HG03097 (cell line): Measurements from ENCODE around the gene METRNL.
"Not testable (repeated sequence)": the region's sequence is repeated elsewhere in the genome, so short reads cannot be mapped to it uniquely, and the experiment has no call there.

Experiments
- ATAC-seq: cut with Tn5 transposase; IDR thresholded peaks from one replicate; pipeline ENCODE4 v1.9.1; 2021; ENCODE audit not compliant: unreplicated experiment, low FRiP score

METRNL gene, protein sequence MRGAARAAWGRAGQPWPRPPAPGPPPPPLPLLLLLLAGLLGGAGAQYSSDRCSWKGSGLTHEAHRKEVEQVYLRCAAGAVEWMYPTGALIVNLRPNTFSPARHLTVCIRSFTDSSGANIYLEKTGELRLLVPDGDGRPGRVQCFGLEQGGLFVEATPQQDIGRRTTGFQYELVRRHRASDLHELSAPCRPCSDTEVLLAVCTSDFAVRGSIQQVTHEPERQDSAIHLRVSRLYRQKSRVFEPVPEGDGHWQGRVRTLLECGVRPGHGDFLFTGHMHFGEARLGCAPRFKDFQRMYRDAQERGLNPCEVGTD

DNA sequence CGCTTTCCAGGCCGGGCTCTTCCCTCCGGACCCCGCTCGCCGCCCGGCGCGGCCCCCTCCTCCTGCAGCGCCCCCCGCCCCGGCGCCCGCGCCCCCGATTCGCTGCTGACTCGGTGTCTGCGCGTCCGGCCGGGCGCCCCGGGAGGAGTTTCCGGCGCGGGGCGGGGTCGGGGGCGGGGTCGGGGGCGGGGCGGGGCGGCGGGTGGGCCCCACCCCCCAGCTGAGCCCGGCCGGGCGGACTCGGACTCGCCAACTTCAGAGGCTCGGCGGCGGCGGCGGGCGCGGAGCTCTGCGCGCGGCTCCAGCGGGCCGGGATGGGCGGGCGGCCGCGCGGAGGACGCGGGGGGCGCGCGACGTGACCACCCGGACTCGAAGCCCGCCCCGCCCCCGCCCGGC lies at the start of gene METRNL:
Gene METRNL, plus strand, starts transcription at position 258 of the 396 bp plus-strand sequence. CDS start 207 bp downstream, outside the sequence.
- peak; percentile 36 for ATAC-seq

DNA sequence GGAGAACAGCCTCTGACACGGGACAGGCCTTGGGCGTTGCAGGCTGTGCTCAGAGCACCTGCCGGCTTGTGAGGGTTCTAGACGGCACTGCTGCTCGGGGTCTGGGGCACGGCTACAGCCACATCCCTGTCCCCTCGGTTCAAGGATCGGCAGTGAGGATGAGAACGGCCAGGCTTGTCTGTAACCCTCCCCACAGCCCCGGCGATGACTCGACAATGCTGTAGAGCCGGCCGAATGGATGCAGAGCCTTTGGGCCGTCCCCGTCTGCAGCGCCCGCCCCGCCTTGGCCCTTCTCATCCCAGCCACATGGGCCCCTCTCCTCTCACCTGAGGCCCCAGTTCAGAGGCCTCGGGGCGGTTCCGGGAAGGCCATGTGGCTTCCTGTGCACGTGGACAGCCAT lies 49.0 kb upstream of the METRNL start:
- ATAC-seq = no peak

DNA sequence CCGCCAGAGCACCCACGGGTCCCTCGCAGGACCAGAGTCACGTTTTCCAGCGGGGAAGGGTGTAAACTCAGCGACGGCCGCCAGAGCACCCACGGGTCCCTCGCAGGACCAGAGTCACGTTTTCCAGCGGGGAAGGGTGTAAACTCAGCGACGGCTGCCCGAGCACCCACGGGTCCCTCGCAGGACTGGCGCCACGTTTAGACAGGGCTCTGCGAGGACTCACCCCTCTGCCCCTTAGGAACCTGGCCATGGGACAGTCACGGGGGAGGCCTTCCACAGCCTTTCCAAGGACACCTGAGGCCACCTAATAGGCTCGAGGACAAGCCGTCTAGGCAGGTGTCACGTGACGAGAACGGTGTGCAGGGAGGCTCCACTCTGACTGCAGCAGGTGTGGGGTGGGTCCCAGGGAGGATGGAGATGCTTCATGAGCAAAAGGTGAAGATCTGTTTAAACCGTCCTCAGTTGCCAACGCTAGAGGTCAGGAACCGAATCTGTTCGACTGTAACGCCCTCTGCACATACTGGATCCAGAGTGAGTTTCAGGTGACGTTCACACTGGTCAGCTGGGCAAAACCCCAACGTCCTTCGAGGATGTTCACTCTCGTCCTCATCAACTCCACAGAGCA lies 48.0 kb upstream of the METRNL start:
- ATAC-seq = no peak

DNA sequence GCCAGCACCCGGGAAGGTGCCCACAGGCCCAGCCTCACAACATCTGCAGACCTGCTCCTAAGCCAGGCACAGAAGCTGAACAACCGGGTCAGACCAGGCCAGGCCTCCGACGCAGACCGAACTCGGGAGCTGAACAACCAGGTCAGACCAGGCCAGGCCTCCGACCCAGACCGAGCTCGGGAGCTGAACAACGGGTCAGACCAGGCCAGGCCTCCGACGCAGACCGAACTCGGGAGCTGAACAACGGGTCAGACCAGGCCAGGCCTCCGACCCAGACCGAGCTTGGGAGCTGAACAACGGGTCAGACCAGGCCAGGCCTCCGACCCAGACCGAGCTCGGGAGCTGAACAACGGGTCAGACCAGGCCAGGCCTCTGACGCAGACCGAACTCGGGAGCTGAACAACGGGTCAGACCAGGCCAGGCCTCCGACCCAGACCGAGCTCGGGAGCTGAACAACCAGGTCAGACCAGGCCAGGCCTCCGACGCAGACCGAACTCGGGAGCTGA lies 47.4 kb upstream of the METRNL start:
- ATAC-seq = not testable (repeated sequence)

DNA sequence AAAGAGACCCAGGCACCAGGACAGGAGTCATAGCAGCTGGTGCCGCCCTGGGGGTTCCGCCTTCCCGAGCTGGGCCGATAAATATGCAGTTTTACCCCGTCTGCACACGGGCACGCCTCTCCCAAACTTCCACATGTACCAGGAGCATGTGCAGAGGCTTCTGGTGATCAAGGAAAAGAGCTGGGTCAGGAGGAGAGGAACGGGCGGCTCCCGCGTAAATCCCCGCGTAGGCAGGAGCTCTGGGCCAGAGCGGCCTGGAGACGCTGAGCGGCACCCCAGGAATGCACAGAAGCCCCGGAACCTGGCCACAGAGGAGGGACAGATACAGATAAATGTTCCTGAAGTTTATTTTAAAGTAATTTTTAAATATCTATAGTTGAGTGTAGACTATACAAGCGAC lies 46.6 kb upstream of the METRNL start:
- no peak for ATAC-seq

DNA sequence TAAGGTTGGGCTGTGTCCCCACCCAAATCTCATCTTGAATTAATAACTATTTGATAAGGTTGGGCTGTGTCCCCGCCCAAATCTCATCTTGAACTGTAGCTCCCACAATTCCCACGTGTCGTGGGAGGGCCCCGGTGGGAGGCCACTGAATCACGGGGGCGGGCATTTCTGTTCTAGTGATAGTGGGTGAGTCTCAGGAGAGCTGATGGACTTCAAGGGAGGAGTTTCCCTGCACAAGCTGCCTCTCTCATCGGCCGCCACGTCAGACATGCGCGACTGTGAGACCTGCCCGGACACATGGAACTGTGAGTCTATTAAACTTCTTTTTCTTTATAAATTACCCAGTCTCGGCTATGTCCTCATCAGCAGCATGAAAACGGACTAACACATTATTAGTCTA lies 44.9 kb upstream of the METRNL start:
- ATAC-seq = no peak

DNA sequence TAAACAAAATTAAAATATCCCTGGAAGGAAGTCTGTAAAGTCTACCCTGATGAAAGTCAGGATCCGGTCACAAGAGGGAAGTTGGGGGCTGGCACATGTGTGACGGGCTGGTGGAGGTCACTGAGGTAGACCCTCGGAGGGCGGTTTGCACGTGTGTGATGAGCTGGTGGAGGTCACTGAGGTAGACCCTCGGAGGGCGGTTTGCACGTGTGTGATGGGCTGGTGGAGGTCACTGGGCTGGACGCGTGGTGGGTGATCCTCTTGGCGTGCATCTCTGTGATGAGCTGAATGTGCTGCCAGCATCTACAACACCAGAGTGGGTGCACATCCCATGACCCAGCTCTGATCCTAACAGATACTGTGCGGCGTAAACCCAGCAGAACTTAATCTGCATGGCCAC lies 43.7 kb upstream of the METRNL start:
- no peak for ATAC-seq

DNA sequence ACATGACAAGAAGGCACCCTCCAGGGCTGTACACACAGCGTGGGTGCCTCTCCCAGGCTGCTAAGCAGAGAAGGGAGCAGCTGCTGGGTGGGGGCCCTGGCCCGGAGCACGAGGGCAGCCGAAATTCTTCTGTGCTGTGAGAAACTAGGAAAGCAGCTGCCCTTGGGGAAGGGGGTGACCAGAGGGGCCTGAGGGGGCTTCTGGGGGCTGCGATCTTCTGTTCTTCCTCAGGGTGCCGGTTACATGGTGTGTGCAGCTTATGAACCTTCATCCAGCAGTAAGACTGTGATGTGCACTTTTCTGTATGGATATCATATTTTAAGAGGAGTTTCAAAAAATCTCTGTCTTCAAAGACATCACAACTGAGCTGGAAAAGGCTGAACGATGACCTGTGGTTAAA lies 43.2 kb upstream of the METRNL start:
- ATAC-seq = no peak

DNA sequence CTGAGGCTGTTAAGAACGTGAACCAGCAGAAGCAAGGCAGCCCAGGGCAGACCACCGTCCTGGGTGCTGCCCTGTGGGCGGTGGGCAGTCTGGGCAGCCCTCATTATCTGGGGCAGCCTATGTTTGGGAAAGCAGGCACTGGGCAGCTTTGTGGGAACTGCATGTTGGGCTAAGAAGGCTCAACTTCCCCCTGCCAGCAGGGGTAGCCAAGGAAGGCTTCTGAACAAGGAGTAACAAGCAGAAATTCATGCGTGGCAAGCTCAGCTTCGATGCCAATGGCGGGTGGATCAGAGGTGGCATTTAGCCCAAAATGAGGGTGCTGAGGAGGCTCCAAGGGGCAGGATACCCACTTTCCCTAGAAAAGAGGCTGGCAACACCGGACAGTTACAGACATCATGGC lies 42.7 kb upstream of the METRNL start:
- no peak for ATAC-seq

DNA sequence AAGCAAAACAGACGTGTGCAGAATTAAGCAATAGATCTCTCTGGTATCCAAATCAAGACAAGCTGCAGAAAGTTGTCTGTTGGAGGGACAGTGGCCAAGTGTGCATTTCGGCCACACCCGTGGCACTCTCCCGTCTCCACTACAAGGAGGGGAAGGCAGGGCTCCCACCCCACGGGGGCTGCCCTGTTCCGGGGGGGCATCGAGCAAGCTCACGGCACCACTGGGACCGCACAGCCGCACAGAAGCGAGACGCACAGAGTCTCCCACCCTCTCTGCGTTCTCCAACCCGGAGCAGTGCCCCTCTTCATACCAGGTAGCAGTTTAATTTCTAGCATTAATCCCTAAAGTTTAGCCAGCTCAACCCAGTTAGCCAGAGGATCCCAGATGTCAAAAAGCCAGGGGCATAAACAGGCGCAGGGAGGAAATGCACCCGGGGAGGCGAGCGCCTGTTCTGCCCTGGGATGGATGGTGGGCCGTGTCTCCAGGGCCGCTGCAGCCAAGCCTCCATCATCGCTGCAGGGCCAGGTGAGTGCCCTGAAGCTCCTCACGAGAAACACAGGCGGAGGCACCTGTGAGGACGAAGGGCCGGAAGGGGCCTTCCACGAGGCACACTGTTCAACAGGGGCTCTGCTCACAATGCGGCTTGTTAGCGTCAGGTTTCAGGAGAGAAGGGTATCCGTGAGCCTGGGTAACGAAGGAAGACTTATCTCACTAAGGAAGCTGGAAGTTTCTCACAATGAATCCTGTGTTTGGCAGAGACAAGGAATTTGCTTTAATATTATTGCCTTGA lies 42.1 kb upstream of the METRNL start:
- no peak for ATAC-seq

DNA sequence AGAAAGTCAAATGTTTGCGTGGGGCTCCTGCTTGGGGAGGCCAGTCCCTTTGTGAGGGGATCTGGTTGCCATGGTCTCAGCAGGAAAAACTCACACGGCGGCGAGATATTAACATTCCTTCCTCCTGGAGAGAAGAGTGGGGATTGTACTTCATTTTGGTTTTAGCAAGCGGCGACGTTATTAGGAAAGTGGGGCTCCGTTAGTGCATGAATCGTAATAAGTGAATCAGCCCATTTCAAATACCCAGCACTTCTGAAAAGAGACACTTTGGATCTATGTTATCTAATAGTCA lies 41.6 kb upstream of the METRNL start:
- ATAC-seq = no peak

DNA sequence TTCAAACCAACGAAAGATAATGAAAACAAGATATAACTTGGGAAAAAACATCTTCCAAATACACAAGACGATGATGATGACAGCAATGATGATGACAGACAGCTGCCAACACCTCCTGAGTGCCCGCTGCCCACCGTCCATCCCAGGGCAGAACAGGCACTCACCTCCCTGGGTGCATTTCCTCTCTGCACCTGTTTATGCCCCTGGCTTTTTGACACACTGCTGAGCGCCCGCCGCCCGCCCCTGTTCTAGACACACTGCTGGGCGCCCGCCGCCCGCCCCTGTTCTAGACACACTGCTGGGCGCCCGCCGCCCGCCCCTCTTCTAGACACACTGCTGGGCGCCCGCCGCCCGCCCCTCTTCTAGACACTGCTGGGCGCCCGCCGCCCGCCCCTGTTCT lies 40.4 kb upstream of the METRNL start:
- ATAC-seq = not testable (repeated sequence)

DNA sequence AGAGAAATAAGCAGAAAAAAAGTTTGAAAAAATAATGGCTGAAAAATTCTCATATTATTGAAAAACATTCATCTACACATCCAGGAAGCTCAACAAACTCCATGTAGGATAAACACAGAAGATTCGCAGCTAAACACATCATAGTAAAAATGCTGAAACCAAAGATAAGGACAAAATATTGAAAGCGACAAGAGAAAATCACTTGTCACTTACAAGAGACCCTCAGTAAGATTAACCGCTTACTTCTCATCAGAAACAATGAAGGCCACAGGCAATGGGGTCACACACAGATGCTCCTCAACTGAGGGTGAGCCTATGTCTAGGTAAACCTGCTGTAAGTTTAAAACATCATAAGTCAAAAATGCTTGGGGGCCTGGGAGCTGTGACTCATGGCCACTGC lies 38.1 kb upstream of the METRNL start:
- ATAC-seq = no peak

DNA sequence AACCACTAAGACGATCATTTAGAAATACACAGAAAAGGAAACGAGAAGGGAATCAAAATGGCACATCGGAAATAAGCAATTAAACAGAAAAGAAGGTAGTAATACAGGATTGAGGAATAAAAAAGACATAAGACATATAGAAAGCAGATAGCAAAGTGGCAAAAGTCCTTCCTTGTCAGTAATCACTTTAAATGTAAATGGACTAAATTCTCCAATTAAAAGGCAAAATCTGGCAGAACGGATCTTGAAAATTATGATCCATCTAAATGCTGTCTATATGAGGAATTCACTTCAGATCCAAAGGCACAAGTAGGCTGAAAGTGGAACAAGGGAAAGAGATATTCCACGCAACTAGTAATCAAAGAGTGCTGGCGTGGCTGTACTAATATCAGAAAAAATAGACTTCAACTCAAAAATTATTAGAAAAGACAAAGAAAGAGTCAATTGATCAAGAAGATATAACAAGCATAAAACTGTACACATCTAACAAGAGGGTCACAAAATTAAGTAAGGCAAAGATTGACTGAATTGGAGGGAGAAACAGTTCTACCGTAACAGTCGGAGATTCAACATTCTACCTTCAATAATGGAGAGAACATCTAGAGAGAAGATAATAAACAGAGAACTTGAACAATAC lies 36.8 kb upstream of the METRNL start:
- no peak for ATAC-seq

DNA sequence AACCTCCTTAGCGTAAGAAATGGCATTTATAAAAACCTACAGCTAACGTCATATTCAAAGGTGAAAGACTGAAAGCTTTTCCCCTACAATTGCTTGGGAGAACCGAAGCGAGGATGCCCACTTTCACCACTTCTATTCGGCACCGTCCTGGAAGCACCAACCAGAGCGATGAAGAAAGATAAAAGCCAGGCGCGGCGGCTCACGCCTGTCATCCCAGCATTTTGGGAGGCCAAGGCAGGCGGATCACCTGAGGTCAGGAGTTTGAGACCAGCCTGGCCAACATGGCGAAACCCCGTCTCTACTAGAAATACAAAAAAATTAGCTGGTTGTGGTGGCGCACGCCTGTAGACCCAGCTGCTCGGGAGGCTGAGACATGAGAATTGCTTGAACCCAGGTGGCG lies 34.9 kb upstream of the METRNL start:
- not testable (repeated sequence) for ATAC-seq

DNA sequence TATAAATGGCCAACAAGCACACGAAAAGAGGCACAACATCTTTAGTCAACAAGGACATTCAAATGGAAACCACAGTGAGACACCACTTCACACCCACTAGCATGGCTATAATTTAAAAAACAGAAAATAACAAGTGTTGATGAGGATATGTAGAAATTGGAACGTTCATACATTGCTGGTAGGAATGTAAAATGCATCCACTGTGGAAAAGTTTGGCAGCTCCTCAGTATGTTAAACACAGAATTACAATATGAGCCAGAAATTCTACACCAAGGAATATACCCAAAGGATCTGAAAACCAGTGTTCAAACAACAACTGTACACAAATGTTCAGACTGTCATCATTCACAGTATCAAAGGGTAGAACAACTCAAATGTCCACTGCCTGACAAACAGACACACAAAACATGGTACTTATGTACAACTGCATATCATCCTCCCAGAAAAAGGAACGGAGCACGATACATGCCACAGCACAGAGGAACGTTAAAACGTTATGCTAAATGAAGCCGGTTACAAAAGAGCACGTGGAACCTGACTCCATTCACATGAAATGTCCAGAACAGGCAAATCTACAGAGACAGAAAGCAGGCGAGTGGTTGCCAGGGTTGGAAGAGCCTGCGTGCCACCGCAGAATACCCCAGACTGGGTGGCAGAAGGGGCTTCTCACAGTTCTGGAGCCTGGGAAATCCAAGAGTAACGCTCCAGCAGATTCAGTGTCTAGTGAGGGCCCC lies 32.8 kb upstream of the METRNL start:
- no peak for ATAC-seq

DNA sequence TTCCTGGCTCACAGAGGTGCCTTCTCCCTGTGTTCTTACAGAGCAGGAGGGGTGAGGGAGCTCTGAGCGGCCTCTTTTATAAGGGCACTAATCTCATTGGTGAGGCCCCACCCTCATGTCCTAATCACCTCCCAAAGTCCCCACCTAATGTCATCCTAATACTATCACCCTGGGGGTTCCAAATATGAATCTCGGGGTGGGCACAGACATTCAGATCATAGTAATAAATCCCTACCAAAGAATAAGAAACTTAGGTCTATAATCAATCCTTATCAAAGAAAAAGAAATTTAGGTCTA lies 32.3 kb upstream of the METRNL start:
- ATAC-seq = no peak

DNA sequence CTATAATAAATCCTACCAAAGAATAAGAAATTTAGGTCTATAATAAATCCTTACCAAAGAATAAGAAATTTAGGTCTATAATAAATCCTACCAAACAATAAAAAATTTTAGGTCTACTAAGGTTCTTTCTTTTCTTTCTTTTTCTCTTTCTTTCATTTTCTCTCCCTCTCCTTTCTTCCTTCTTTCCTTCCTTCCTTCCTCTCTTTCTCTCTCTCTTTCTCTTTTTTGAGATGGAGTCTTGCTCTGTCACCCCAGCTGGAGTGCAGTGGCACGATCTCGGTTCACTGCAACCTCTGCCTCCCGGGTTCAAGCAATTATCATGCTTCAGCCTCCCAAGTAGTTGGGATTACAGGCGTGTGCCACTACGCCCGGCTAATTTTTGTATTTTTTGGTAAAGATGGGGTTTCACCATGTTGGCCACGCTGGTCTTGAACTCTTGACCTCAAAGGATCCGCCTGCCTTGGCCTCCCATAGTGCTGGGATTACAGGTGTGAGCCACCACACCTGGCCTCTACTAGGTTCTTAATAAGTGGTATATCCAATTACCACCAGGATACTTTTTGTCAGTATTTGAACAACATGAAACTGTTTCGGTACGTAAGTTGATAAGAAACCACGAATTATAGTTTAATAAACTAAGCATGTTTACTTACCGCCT lies 31.5 kb upstream of the METRNL start:
- not testable (repeated sequence) for ATAC-seq

DNA sequence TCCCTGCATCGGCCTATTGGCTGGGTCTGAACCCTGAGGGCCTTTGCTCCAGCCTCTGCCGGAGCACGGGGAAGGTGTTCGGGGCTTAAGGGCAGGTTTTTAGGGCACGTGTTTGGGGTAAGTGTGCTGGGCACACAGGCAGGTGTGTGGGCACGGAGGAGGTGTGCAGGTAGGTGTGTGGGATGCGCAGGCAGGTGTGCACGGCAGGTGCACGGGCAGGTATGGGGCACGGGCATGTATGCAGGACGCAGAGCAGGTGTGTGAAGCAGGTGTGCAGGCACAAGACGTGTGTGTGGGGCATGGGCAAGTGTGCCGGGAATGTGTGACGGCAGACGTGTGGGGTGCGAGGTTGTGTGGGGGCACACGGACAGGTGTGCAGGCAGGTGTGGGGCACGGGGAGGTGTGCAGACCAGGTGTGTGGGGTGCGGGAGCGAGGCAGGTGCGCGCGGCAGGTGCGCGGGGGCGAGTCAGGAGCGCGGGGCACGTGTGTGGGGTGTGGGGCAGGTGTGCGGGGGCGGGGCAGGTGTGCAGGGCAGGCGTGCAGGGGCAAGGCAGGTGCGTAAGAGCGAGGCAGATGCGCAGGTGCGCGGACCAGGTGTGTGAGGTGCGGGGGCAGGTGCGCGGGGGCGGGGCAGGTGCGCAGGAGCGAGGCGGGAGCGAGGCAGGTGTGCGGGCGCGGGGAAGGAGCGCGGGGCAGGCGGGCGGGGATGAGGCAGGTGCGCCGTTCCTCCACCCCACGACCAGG lies 28.6 kb upstream of the METRNL start:
- ATAC-seq = no peak
